ENCODE measurements around the gene ASB1.

- TF ChIP-seq POLR2A (IDR thresholded peaks at IDR 0.05) (no peak), CTCF (IDR thresholded peaks at IDR 0.05) (no peak), POLR2AphosphoS5 (IDR thresholded peaks at IDR 0.05; ENCODE audit: insufficient read depth in 1 of 2, low read depth in 1 of 2) (no peak)
These were observed 18.9 kb downstream of the ASB1 start for GRCh38 chr2:238445409-238446190.

Measured in vagina (tissue), 2 donors.